ENCODE data around the gene EPC2.

The EPC2 gene, protein sequence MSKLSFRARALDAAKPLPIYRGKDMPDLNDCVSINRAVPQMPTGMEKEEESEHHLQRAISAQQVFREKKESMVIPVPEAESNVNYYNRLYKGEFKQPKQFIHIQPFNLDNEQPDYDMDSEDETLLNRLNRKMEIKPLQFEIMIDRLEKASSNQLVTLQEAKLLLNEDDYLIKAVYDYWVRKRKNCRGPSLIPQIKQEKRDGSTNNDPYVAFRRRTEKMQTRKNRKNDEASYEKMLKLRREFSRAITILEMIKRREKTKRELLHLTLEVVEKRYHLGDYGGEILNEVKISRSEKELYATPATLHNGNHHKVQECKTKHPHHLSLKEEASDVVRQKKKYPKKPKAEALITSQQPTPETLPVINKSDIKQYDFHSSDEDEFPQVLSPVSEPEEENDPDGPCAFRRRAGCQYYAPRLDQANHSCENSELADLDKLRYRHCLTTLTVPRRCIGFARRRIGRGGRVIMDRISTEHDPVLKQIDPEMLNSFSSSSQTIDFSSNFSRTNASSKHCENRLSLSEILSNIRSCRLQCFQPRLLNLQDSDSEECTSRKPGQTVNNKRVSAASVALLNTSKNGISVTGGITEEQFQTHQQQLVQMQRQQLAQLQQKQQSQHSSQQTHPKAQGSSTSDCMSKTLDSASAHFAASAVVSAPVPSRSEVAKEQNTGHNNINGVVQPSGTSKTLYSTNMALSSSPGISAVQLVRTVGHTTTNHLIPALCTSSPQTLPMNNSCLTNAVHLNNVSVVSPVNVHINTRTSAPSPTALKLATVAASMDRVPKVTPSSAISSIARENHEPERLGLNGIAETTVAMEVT

DNA sequence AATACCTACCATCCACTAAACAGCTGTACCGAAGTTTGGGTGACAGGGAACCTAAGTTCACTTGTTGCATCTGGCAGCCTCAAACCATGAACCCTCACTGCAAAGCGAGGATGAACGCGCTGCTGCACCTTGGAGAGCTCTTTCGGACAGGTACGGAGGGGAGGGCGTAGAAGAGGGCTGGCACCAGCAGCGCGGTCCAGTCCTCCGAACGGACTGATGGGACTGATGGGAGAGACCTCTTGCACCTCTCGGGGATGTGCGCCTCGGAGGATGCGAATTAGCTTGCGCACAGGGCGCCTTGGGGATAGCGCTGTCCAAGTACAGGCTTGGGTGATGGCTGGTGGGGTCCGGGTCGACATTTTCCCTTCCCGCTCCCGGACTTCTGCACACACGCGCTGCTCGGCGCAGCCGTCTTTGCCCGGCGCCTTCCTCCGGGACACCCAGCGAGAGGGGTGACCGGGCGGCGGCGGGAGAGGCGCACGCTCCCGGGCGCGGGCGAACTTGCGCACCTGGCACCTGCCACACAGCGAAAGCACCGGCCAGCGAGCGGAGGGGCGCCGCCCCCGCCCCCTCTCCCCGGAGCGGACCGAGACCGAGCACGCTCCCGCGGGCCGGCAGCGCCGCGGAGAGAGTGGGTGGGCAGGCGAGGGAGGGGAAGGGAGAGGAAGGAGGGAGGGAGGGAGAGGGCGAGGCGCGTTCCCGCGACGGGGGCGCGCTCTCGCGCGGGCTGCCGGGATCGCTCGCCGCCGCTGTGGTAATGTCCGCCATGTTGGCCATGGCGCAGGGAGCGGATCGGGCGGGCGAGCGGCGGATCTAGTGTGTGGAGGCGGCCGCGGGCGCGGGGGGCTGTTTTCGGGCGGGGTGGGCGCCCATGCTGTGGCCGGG, at the start of gene EPC2:
Gene EPC2 (plus strand): TSS at position 754 of the 885 bp plus-strand sequence. CDS start 267 bp downstream, outside the sequence.
- peak; percentile 51 for DNase-seq (ENCODE audit: low read depth)

DNA sequence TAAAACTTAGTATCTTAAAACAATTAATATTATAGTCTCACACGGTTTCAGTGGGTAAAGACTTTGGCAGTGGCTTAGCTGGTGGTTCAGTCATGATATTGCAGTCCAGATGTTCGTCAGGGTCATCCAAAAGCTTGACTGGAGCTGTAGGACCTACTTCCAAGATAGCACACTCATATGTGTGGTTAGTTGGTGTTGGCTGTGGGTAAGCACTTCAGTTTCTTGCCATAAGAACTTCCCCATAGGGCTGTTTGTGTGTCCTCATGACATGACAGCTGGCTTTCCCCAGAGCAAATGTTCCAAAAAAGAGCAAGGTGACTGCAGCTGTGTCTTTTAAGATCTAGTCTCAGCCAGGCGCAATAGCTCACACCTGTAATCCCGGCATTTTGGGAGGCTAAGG, 48.5 kb upstream of the EPC2 start:
- no peak for DNase-seq (ENCODE audit: low read depth)

DNA sequence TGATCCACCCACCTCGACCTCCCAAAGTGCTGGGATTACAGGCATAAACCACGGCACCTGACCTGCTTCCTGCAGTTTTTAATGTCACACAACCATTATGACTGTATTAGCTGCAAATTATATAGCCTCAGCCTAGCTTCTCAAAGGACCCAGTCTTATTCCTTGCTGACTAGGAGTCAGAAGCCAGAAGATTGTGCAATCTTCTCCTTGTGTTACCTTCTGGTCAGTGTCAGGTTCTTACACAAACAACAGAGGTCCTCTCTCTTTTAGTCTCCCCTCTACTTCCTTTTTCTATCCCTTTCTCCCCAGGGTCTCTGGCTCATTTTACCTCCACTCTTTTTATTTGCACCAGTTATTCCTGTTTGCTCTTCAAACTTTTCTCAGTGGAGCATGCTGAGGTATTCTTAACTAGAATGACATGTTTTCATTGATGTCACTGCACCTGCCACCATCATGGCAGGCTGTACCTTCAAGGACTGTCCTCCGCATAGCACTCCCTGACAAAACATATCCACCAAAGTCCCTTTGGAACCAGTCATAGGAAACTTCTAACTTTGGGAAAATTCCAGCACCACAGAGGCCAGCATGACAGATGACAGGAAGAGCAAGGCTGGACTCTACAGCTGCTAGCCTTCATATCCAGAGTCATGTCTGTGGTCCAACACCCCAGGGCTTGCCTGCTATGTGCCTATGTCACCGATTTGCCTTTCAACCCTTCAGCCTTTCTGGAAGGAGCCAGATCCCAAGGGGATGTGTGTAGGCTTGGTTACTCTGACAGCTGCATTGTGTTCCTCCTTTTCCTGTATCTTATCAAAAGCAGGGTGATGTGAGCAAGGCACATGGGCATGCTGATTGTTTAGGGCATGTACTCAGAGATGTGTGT, 45.2 kb upstream of the EPC2 start:
- DNase-seq (ENCODE audit: low read depth) = no peak

DNA sequence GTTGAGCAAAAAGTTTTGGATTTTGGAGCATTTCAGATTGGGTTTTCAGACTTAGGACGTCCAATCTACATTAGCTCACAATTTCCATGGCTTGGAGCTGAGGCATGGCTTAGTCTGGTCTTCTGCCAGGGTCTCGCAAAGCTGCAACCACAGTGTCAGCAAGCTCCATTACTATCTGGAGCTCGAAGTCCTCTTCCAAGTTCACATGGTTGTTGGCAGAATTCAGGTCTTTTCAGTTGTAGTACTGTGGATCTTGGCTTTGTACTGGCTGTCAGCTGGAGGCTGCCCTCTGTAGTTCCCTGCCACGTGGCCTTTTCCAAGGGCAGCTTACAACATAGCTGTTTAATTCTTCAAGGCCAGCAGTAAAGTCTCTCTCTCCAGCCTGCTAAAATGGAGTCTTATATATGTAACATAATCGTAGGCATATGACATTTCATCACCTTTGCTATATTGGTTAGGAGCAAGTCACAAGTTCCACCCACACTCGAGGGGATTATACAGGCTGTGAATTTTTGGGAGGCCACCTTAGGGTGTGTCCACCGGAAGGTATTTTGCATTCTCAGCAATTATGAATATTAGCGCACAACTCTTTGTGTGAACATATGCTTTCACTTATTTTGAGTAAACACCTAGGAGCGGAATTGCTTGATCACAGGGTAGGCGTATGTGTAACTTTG, 41.5 kb upstream of the EPC2 start:
- DNase-seq (ENCODE audit: low read depth) = no peak

DNA sequence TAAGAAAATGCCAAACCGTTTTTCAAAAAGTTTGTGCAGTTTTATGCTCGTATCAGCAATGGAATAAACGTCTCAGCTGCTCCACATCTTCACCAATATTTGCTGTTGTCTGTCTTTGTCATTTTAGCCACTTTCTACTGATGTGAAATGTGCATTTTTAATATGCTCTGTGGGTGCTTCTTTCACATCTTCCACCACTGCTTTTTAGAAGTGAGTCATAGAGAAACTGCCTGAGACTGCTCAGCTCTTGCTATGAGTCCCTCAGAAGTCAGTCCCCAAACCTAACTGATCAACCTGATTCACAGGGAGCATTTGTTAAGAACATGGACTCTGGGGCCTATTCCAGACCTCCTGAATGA, 41.0 kb upstream of the EPC2 start:
- no peak for DNase-seq (ENCODE audit: low read depth)

DNA sequence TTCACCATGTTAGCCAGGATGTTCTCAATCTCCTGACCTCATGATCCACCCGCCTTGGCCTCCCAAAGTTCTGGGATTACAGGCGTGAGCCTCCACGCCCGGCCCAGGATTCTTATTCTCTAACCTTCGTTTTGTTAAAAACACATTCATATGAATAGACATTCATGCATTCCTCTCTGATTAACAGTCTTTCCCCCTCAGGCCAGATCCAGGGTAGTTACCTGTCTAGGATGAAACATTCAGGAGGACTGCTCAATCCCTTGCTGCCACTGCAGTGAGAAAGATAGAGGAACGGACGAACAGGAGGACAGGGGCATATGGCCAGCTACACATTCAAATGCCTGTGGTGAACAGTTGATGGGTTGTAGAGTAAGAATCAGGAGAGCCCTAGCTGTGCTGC, 39.6 kb upstream of the EPC2 start:
- DNase-seq (ENCODE audit: low read depth) = no peak

DNA sequence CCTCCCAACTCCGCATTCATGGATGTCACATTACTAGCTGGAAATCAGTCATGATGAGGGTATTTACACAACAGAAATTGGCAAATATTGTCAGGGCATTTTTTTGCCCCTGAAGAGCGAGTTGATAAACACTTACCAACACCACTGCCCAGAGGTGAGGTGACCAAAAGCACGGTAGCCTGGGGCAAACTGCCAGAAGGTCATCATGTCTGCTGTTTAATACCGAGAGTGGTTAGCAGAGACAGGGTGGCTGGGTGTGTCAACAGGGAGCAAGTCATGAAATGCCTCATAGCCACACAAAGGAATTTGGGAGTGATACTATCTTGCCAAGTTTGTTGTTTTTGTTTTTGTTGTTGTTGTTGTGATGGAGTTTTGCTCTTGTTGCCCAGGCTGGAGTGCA, 37.0 kb upstream of the EPC2 start:
- DNase-seq (ENCODE audit: low read depth) = no peak

DNA sequence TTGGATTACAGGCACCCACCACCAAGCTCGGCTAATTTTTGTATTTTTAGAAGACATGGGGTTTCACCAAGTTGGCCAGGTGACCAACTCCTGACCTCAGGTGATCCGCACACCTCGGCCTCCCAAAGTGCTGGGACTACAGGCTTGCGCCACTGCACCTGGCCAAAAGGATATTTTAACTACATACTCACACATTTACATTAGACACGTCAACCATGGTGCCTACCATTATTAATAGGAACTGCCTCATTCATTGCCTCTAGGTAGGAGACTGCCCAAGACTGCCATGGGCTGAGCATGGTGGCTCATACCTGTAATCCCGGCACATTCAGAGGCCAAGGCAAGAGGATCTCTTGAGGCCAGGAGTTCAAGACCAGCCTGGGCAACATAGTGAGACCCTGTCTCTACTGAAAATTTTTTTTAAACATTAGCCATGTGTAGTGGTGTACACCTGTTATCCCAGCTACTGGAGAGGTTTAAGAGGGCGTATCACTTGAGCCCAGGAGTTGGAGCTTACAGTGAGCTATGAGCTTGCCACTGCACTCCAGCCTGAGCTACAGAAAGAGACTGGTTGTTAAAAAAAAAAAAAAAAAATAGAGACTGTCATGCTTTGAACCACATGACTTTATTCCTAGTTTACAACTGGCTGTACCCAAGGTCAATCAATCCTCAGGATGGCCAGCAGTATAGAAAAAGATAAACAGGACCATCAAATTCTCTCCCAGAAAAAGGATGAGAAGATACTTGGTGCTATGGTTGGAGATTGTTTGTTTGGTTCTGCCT, 31.1 kb upstream of the EPC2 start:
- DNase-seq (ENCODE audit: low read depth) = no peak

DNA sequence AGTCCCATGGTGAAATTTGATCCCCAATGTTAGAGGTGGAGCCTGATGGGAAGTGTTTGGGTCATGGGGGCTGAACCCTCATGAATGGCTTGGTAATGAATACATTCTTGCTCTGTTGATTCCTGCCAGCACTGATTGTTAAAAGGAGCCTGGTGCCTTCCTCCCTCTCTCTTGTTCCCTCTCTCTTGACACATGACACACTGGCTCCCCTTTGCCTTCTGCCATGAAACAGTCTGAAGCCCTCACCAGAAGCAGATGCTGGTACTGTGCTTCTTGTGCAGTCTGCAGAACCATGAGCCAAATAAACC, 30.6 kb upstream of the EPC2 start:
- no peak for DNase-seq (ENCODE audit: low read depth)

DNA sequence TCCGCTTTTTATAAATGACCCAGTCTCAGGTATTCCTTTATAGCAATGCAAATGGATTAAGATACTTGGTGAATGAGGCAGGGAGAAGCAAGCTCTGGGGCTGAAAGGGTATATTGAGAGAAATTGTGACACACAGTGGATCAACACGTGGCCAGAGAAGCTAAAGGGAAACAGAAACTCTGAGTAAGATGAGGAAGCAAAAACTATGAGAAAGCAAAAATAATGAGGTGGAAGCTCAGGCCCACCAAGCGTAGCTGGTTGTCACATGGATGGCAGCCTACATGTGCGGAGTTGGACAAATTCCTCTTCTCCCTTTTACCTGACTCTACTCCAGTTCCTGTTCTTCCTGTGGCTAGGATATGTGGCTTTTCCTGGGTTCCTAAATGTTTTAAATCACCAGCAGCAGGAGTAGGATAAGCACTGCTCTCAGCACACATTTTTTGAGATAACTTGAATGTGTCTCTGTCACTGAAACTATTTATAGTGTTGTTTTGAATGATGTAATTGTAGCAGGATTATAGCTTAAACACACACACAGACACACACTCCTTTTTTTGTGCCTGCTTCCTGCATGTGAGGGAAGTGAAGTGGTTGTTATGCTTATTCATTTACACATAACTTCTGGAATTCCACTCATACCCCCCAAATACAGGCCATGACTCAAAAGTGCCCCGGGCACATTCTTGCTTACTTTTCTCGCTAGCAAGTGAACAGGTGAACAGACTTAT, 30.1 kb upstream of the EPC2 start:
- DNase-seq (ENCODE audit: low read depth) = no peak

DNA sequence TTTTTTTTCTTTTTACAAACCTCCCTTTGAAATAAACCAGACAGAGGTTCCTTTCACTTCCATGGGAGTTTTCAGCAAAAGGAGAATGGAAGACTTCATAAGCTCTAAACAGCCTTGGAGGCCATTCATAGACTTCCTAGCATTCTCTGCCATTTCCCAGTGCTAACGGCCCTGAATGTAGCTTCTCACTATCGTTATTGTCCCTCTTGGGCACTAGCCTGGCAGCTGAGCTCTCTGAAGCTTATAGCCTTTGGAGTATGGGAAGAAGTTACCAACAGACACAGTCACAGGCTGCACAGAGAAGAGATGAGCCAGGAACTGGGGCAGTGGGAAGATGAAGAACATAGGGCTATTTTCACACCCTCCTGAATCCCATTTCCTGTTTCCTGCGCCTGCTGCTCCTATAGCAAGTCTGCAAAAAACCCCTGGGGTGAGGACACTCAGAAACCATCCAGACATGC, 29.1 kb upstream of the EPC2 start:
- DNase-seq (ENCODE audit: low read depth) = no peak

DNA sequence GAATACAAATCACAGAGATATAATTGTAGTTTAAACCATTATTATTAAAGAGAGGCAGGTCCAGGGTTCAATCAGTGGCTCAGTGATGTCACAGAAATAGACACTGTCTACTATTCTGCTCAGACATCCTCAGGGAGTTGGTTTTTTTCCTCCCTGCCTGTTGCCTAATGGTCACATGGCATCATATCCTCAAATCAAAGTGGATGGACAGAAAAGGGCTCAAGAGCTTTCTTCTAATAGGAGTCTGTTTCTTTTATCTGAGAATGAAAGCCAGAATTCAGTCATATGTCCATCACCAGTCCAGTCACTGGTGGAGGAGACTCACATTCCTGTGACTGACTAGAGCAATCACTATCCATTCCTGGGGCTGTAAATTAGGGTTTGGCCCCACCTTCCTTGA, 27.9 kb upstream of the EPC2 start:
- DNase-seq (ENCODE audit: low read depth) = no peak

DNA sequence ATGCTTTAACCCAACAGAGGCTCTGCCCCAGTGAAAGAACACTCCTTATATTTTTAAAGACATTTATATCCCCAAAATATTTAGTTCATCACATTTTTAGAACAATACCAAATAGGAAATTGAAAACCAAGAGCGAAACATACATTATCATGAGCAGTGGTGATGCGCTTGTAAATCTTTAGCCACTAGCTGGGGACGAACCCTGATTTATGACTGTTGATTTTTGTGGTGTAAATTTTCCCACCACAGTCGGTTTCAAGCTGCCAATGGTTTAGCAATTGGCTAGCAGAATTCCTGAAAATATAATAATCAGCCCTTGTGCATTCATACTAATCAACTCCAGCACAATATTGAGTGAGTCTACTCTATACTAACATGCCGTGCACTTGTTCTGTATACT, 27.3 kb upstream of the EPC2 start:
- DNase-seq (ENCODE audit: low read depth) = no peak

DNA sequence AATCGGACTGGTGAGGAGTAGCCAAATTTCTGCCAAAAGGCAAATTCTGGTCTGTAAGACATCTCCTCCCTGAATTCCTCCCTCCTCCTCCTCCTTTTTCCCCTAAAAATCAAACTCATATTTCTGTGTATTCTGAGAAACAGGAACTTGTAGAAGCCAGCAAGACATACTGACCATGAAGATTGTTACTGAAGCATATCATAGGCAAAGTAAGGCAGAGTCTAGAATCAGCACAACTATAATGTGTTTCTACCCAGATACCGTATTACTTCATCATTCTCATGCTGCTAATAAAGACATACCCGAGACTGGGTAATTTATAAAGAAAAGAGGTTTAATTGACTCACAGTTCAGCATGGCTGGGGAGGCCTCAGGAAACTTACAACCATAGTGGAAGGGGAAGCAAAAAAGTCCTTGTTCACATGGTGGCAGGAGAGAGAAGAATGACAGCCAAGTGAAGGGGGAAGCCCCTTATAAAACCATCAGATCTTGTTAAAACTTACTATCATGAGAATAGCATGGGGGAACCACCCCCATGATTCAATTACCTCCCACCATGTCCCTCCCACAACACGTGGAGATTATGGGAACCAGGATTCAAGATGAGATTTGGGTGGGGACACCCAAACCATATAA, 24.9 kb upstream of the EPC2 start:
- no peak for DNase-seq (ENCODE audit: low read depth)

DNA sequence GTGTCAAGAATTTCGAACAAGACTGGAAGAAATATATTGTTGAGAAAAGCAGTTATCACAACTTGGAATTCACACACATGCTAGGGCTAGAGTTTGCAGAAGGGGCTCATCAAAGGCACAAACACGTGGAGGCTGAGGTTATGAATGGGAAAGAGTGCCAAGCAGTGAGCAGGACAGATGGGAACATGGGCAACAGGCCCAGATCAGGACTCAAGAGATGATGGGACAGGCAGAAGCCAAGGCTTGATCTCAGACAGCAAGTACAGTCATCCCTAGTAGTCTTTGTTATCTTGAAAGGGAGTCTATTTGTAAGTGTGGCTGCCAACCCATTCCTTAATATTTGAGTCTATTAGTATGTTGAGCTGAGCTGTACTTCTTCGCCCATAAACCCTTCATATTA, 22.2 kb upstream of the EPC2 start:
- DNase-seq (ENCODE audit: low read depth) = no peak

DNA sequence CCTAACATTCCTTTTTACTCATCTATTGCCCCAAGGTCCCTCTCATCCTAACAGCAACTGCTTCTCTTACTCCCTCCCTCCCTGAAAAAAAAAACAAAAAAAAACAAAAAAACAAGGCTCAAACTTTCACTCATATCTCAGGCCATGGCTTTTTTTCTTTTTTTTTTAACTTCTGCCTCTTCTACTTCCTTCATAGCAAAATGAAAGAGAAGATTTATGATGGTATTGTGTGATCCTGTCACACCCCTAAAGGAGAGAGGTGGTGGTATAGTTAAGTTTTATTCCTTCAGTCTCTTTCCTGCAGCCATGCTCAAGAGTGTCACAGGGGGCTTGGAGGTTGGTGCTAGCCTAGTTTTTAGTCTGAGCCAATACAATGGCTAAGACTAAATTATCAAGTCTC, 21.5 kb upstream of the EPC2 start:
- DNase-seq (ENCODE audit: low read depth) = no peak

DNA sequence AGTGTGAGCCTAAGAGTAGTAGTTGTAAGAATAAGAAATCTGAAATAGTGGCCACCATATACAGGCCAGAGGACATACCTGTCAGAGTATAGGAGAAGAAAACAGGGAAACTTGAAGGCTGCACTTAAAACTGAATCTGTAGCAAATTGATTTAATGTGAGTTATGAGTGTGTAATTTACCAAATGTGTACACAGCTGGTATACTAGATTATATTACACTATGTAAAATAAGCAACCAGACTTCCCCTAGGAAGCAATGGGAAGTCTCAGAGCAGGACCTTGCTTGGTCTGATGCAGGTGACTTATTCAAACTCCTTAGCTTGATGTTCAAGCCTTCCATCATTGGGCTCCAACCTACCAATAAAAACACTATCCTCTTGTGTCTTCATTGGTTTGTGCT, 17.3 kb upstream of the EPC2 start:
- no peak for DNase-seq (ENCODE audit: low read depth)

DNA sequence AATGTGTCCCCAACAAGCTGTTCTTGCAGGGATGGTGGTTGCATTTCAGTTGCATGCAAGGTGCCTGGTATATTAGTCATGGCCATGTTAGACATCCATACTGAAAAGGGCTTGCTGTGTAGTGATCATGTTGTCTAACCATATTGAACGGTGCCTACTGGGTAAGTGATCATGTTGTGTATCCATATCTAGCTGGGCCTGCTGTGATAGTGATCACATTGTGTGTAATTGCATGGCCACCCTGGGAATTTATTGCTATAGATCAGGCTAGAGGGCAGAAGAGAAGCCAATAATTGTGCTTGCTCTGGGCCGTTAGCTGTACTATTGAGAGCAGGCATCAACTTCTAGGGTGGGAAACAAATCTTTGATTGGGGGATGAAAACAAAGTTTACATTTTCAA, 9.8 kb upstream of the EPC2 start:
- no peak for DNase-seq (ENCODE audit: low read depth)

DNA sequence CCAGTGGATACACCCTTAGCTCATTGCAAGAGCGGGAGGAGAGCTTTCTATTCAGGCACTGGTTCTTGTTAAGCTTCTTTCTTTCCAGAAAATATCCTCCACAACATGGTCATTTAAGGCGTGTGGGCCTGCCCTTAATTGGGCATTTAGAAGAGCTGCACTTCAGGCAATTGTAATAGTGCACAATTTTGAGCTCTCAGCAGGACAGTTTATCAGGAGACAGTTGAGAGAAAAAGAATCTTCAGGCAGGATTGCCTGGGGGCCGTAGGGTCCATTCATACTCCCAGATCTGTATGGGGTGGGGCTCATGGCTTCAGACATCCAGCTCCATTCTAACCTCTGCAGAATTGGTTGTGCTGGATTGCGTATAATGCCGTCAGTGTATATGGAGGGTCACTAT, 6.0 kb upstream of the EPC2 start:
- no peak for DNase-seq (ENCODE audit: low read depth)

Data from GM04504 (cell line).